Astrocyte (in vitro differentiated cells and primary cell): ENCODE results near the gene SEMA4D.

ENCODE experiments used
- CTCF ChIP-seq: IDR thresholded peaks from 2 replicates; pipeline ENCODE4 v1.5.1; 2011; ENCODE audit warnings: low read depth, mild to moderate bottlenecking, inconsistent platforms, low read length, moderate library complexity; ENCODE audit not compliant: insufficient read depth
- EZH2 ChIP-seq: IDR thresholded peaks from 2 replicates; pipeline ENCODE4 v1.6.1; 2012; ENCODE audit warnings: mild to moderate bottlenecking, low read length, inconsistent platforms; ENCODE audit not compliant: insufficient read depth

GRCh38 chr9:89418882-89419640 lies 78.9 kb downstream of the SEMA4D start:
- TF ChIP-seq CTCF (no peak), EZH2 (no peak)
